Uterus (tissue), 4 donors: ENCODE data around the gene PYGB. TPM values are rescaled to one million over a fixed set of nuclear protein-coding genes. Genes with fewer than 3 reads are reported as not detected.

Experiments
- DNase-seq, 2 donors: peaks; one replicate each; pipeline ENCODE4 v3.0.0-alpha.2; 2019 to 2020
- H3K27ac ChIP-seq, 2 donors: fragments of 200-600 bp; sonication (generic); 1 replicate in 1 of 2; 2 replicates in 1 of 2; pipeline ENCODE4 v1.5.1; 2016 to 2018
- H3K27me3 ChIP-seq, 2 donors: fragments of 200-600 bp; sonication (generic); one replicate each; pipeline ENCODE4 v1.5.1; 2018 to 2019; ENCODE audit warnings: control low read depth in 1 of 2
- H3K36me3 ChIP-seq, 2 donors: fragments of 200-600 bp; sonication (generic); one replicate each; pipeline ENCODE4 v1.5.1; 2019; ENCODE audit warnings: control low read depth in 1 of 2
- H3K4me1 ChIP-seq, 2 donors: fragments of 200-600 bp; sonication (generic); one replicate each; pipeline ENCODE4 v1.5.1; 2018 to 2019; ENCODE audit warnings: control low read depth in 1 of 2
- H3K4me3 ChIP-seq, 2 donors: fragments of 200-600 bp; sonication (generic); 1 replicate in 1 of 2; 2 replicates in 1 of 2; pipeline ENCODE4 v1.5.1; 2018 to 2019; ENCODE audit warnings: mild to moderate bottlenecking in 1 of 2
- H3K9me3 ChIP-seq, 2 donors: fragments of 200-600 bp; sonication (generic); one replicate each; pipeline ENCODE4 v1.5.1; 2019; ENCODE audit warnings: control low read depth in 1 of 2
- POLR2A ChIP-seq, 2 donors: fragments of 450-650 bp; IDR thresholded peaks; one replicate each; pipeline ENCODE4 v1.6.1; 2016; ENCODE audit warnings: antibody characterized with exemption in 2 of 2, mild to moderate bottlenecking in 1 of 2, moderate library complexity in 1 of 2
- intact Hi-C: fragments of 100-400 bp; cut with DNase I; formaldehyde crosslinking; loops from one replicate; pipeline ENCODE4 v1.15.1; 2023; ENCODE audit warnings: low total_unique reads
- total RNA-seq, 4 donors: library from RNA; depleted of rRNA in 3 of 4; stranded (reverse); fragments of >200 nt in 3 of 4; gene quantifications; one replicate each; pipeline versions ENCODE4 v1.1.0 to v1.2.4, GENCODE V29; 2014 to 2023
- TF ChIP-seq, protein P1 (sequence below), 4 experiments: fragments of 200-600 bp in 2 of 4; fragments of 450-650 bp in 2 of 4; sonication (generic) in 2 of 4; IDR thresholded peaks; one replicate each; pipeline ENCODE4 v1.5.1; 2016 to 2019; ENCODE audit warnings: antibody characterized with exemption in 4 of 4, mild to moderate bottlenecking in 2 of 4, moderate library complexity in 1 of 4
- donor health status: DM: yes; HTN: yes; CAD: no.

PYGB gene
- total RNA-seq, 4 donors from 2014 or later = 26.2 to 87.9 (median 49.8) TPM

DNA sequence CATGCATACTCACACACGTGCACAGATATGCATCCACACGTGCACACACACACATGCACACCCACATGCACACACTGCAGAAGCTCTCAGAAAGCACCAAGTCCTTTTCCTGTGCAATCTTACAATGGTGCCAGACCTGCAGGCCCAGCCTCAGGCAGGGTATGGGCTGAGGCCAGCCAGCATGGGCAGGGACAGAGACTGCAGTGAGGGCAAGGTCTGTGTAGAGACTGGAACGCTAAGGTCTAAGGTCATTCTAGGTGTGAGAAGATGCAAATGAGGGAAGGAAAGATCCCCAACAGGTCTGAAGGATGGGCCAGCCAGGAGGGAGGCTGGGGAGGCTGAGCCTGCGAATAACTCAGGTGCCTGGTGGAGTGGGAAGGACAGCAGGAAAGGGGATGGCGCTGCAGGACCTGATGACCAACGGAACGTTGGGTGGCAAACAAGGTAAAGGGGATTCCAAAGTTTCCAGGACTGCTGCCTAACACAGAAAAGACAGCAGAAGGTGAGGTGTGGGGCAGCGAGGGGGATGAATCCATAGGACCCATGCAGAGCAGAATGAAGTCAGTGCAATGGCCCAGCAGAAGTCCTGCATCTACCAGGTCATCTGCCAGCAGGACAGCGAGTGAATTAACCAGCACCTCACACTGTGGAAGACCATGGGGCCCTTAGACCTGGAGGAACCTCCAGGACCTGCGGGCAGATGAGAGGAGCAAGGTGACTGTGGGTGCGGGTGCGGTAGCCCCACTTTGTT is 75.8 kb downstream of the PYGB start:
- DNase-seq = no peak
- no peak overlapping the region for H3K4me3 ChIP-seq
- no peaks in the 10 kb centered on the region for H3K27me3 ChIP-seq
- no peaks in the 10 kb centered on the region for H3K36me3 ChIP-seq
- intact Hi-C loops = no loop called here
- no peak overlapping the region for H3K27ac ChIP-seq
- no peaks in the 10 kb centered on the region for H3K4me1 ChIP-seq
- no peak for TF ChIP-seq POLR2A (IDR thresholded peaks at IDR 0.05)
- TF ChIP-seq, protein P1, sequence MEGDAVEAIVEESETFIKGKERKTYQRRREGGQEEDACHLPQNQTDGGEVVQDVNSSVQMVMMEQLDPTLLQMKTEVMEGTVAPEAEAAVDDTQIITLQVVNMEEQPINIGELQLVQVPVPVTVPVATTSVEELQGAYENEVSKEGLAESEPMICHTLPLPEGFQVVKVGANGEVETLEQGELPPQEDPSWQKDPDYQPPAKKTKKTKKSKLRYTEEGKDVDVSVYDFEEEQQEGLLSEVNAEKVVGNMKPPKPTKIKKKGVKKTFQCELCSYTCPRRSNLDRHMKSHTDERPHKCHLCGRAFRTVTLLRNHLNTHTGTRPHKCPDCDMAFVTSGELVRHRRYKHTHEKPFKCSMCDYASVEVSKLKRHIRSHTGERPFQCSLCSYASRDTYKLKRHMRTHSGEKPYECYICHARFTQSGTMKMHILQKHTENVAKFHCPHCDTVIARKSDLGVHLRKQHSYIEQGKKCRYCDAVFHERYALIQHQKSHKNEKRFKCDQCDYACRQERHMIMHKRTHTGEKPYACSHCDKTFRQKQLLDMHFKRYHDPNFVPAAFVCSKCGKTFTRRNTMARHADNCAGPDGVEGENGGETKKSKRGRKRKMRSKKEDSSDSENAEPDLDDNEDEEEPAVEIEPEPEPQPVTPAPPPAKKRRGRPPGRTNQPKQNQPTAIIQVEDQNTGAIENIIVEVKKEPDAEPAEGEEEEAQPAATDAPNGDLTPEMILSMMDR (IDR thresholded peaks at IDR 0.05) = no peak
- no peaks in the 10 kb centered on the region for H3K9me3 ChIP-seq

DNA sequence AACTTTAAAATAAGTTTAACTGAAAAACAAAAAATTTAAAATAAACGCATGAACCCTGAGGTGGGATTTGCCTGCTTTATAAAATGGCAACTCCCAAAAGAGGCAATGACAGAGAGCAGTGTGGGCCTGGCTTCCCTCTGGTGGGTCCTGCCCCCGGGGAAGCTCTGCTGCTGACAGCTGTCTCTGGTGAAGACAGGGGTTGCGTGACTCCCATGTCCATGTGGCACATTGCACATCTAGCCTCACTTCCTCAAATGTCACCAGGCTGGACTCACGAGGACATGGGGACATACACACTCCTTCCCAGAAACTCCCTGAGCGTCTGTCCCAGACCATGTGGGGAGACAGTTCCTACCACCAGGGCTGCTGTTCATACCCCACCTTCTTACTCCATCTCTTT is 76.5 kb downstream of the PYGB start:
- H3K4me1 ChIP-seq = no peaks in the 10 kb centered on the region
- H3K36me3 ChIP-seq = no peaks in the 10 kb centered on the region
- DNase-seq = no peak
- intact Hi-C loops = no loop called here
- no peak overlapping the region for H3K27ac ChIP-seq
- TF ChIP-seq, protein P1 (IDR thresholded peaks at IDR 0.05) = no peak
- TF ChIP-seq POLR2A (IDR thresholded peaks at IDR 0.05) = no peak
- H3K4me3 ChIP-seq = no peak overlapping the region
- H3K27me3 ChIP-seq = no peaks in the 10 kb centered on the region
- H3K9me3 ChIP-seq = no peaks in the 10 kb centered on the region

DNA sequence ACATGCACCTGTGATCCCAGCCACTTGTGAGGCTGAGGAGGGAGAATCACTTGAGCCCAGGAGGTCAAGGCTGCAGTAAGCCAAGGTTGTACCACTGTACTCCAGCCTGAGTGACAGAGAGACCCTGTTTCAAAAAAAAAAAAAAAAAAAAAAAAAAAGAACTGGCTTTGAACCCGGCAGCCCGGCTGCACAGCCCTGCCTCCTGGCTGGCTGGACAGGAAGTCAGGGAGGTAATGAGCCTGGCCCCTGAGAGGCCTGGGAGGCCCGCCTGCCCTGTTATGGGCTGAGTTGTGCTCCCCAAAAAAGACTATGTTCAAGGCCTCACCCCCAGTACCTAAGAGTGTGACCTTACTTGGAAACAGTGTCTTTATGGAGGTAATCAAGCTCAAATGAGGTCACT is 77.2 kb downstream of the PYGB start:
- TF ChIP-seq POLR2A (IDR thresholded peaks at IDR 0.05) = no peak
- TF ChIP-seq, protein P1 (IDR thresholded peaks at IDR 0.05) = no peak
- Histone ChIP-seq H3K36me3 (no peaks in the 10 kb centered on the region), H3K9me3 (no peaks in the 10 kb centered on the region), H3K4me1 (no peaks in the 10 kb centered on the region), H3K27ac (no peak overlapping the region), H3K4me3 (no peak overlapping the region), H3K27me3 (no peaks in the 10 kb centered on the region)
- intact Hi-C loops = no loop called here
- DNase-seq = no peak

DNA sequence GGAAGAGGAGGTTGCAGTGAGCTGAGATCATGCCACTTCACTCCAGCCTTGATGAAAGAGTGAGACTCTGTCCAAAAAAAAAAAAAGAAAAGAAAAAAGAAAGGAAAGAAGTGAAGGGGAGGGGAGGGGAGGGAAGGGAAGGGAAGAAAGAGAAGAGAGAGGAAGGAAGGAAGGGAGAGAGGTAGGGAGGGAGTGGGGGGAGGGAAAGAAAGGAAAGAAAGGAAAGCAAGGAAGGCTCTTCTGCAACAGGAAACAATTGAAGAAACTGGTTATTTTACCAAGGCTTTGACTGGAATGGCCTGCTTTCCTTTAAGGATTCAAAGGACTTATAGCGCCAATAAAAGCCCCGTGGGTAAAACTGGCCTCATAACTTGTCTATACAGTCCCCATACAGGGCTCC is 78.1 kb downstream of the PYGB start:
- no peak for DNase-seq
- Histone ChIP-seq H3K4me3 (no peak overlapping the region), H3K4me1 (no peaks in the 10 kb centered on the region), H3K36me3 (no peaks in the 10 kb centered on the region), H3K9me3 (no peaks in the 10 kb centered on the region), H3K27me3 (no peaks in the 10 kb centered on the region), H3K27ac (no peak overlapping the region)
- TF ChIP-seq POLR2A (IDR thresholded peaks at IDR 0.05) = no peak
- intact Hi-C loops = no loop called here

DNA sequence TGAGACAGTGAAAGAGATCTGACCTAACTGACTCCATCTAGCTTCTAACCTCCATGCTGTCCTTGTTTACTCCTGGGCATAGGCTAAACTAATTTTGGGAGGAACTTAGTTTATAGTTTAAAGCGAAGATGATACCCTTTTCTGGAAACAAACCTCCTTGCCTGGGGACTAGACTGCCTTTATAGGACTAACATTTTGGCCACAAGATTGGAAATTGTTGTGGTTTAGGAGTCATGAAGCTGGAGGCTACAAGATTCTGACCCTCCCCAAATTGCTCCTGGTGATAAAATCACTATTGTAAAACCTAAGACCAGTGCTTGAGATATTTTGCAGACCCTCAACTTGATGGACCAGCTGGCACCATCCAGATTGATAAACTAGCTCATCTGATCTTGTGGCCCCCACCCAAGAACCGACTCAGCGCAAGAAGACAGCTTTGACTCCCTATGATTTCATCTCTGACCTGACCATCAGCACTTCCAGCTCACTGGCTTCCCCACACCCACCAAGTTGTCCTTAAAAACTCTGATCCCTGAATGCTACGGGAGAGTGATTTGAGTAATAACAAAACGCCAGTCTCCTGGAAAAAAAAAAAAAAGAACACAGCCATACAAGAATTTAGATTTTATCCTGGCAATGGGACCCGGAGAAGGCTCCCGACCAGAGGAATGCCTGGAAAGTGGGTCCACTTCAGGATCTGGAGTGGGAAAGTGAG is 79.8 kb downstream of the PYGB start:
- H3K27ac ChIP-seq = no peak overlapping the region
- no peaks in the 10 kb centered on the region for H3K36me3 ChIP-seq
- intact Hi-C loops = no loop called here
- no peak for DNase-seq
- no peaks in the 10 kb centered on the region for H3K27me3 ChIP-seq
- no peaks in the 10 kb centered on the region for H3K4me1 ChIP-seq
- no peaks in the 10 kb centered on the region for H3K9me3 ChIP-seq
- TF ChIP-seq, protein P1 (IDR thresholded peaks at IDR 0.05) = no peak
- no peak for TF ChIP-seq POLR2A (IDR thresholded peaks at IDR 0.05)
- H3K4me3 ChIP-seq = no peak overlapping the region
